NOMO-1 treated with DMSO at 0.1 percent for 48 hours (cell line): ENCODE data around the gene ZNF783.
"Not testable (repeated sequence)": the region's sequence is repeated elsewhere in the genome, so short reads cannot be mapped to it uniquely, and the experiment has no call there.

Source experiments
- DNase-seq: peaks from one replicate; lab custom pipeline; 2025; ENCODE audit not compliant: unreplicated experiment; lab: John Stamatoyannopoulos, UW

Gene ZNF783

DNA sequence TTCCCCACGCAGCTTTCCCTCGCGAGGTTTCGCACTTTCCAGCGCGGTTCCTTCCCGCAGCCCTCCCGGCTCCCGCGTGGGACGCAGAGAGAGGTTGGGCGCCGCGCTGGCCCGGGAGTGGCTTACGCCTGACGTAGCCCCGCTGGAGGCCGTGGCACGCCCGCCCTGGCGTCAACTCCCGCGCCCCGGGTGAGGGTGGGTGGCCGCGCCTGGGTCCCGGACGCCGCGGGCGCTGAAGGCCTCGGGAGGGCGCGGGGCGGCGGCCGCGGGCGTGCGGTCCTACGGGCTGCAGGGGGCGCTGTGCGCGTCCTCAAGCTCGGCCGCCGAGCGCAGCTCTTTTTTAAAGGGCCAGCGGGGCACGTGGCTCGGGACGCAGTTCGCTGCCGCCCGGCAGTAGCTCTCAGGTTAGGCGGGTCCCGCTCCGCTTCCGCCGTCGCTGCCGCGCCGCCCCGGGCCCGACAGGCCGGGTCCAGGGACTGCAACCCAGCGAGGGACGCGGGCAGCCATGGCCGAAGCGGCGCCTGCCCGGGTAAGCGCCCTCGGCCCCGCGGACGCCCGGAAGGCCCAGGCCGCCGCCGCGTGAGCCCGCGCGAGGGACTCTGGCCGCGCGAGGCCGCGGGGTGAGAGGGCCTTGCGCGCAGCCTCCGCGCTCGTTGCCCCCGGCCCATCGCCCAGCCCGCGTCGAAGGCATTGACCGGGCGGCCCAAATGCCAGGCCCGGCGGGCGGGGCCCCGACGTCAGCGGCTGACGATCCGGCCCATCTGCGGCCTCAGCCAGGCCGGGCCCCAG lies at the start of gene ZNF783:
Gene ZNF783 (plus strand): TSS at position 368 of the 789 bp plus-strand sequence. CDS start 138 bp downstream, at position 506.
- peak; percentile 77 for DNase-seq

DNA sequence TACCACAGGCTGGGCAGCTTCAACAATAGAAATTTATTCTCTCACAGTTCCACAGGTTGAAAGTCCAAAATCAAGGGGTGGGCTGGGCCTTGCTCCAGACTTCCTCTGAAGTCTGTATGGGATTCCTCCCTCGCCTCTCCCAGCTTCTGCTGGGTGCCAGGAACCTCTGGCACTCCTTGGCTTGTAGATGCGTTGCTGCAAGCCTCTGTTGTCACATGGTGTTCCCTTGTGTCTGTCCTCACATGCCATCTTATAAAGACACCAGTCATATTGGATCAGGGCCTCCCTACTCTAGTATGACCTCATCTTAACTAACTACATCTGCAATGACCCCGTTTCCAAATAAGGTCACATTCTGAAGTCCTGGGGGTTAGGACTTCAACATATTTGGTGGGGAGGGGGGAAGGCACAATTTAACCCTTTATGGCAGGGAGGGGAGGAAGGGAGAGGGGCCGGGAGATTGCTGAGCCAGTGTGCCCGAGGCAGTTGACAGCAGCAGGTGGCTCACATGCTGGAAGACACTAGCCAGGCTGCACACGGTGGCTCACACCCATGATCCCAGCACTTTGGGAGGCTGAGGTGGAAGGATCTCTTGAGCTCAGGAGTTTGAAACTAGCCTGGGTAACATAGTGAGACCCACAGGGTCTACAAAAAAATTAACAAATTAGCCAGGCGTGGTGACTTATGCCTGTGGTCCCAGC lies 47.8 kb upstream of the ZNF783 start:
- no peak for DNase-seq

DNA sequence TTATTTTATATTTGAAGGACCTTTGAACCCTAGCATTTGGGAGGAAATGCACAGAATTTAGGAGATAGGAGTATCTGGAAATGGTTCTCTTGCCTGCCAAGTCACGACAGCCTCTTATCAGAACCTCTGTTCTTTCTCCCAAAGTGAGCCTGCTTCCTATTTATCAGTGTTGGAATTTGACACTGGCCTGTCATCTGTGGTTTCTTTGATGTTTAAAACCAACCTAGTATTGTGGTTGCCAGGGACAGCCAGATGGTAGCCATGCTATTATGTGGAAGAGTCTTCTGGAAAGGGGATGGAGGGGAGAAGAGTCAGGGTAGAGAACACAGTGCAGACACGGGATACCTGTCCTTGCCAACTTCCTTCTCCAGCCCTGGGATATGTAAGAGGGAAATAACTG lies 45.6 kb upstream of the ZNF783 start:
- no peak for DNase-seq

DNA sequence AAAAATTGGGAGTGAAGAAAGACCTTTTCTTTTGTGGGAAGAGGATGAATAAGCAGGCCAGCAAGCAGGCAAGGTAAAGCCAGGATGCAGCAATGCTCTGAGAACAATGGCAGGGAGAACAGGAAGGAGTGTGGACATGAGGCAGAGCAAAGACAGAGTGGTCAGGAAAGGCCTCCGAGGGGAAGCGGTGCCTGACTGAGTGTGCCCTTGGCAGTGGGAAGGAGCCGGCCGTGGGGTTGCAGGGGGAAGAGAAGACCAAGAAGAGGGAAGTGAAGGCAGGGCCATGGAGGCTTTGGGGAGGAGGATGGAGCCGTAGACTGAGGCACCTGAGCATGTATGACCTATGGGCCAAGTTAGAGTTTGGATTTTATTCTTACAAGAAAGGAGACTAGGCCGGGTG lies 44.4 kb upstream of the ZNF783 start:
- no peak for DNase-seq

DNA sequence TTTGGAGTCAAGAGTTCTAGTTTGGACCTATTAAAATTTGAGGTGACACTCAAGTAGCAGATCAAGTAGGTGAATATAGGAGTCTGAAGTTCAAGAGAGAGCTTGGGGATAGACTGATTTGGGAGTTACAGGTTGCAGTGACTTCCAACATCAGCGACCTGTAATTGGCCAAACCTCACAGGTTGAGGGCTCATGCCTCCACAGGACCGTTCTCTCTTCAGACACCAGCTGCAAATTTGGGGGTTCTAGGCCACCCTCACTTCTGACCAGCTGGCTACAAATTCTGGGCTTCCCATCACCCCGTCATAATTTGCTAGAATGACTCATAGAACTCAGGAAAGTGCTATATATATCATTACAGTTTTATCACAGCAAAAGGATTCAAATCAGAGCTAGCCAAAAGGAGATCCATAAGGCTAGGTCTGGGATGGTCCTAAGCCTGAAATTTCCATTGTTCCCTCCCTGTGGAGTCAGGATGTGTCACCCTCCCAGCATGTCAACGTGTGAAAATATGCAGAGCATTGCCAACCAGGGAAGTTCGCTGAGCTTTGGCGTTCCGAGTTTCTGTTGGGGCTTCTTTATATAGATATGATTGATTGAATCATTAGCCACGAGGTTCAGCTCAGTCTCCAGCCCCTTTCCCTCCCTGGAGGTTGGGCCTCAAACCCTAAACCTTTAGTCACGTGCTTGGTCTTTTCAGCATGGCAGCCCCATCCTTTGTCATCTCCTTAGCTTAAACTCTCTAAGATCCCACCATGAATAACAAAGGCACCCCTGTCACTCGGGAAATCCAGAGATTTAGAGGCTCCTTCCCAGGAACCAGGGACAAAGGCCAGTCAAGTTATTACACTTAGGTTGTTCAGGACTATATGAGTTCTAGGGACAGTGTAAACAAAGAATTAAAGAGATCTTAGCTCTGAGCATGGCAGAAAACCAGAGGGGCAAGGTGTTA lies 43.3 kb upstream of the ZNF783 start:
- no peak for DNase-seq

DNA sequence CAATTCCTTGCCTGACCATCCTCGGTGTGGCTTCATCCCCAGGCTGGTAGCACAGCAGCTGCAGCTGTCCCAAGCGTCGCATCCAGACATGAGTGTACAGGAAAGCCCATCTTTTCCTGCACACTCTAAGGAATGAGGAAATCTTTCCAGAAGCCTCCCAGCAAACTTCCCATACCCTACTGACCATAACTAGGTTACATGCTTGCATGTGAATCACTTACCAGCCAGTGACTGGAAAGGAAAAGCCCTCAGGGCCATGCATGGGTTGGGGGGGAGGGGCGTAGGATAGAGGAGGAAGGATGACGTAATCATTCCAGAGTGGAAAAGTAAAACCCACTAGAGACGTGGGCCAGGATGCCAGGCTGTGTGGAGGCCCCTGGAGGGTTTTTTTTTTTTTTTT lies 41.5 kb upstream of the ZNF783 start:
- DNase-seq = no peak

DNA sequence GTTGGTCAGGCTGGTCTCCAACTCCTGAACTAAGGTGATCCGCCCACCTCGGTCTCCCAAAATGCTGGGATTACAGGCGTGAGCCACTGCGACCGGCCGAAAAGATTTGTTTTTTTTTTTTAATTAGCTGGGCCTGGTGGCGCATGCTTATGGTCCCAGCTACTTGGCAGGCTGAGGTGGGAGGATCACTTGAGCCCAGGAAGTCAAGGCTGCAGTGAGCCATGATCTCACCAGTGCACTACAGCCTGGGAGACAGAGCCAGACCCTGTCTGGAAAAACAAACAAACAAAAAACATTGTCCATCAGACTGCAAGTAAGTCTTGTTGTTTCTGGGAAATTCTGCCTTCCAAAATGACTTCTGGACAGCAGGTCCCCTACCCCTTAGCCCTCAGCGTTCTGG lies 38.8 kb upstream of the ZNF783 start:
- no peak for DNase-seq

DNA sequence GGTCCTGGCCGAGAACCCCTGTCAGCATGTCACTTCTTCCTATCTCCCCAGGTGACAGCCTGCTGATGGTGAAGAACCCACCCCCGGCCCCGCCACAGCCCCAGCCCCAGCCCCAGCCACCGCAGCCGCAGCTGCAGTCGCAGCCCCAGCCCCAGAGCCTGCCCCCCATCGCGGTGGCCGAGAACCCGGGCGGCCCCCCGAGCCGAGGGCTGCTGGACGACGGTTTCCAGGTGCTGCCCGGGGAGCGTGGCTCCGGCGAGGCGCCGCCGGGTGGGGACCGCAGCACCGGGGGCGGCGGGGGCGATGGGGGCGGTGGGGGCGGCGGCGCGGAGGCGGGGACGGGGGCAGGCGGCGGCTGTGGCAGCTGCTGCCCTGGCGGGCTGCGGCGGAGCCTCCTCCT lies 38.2 kb upstream of the ZNF783 start:
- DNase-seq = no peak

DNA sequence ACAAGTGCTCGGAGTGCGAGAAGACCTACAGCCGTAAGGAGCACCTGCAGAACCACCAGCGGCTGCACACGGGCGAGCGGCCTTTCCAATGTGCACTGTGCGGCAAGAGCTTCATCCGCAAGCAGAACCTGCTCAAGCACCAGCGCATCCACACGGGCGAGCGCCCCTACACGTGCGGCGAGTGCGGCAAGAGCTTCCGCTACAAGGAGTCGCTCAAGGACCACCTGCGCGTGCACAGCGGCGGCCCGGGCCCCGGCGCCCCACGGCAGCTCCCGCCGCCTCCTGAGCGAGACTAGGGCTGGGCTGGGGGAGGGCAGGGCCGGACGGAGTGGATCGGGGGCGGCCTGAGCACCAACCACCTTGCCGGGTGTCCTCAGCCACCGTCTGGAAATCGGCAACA lies 37.6 kb upstream of the ZNF783 start:
- DNase-seq = no peak

DNA sequence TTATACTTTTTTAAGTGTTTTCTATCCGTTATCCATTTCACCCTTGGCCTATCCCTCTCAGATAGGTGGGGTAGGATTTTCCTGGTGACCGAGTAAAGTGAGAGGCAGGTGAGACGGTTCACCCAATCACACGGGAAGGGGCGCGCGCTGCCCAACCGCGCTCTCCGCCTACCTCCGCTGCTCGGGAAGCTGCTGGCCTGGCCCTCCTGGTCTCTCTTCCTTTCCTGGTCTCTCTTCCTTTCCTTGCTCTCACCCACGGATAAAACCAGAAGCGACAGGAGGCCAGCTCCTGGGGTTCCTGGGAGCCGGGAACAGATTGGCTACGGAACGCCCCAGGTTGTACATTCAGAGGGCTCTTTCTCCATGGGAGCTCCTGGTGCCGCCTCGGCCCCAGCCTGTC lies 36.9 kb upstream of the ZNF783 start:
- no peak for DNase-seq

DNA sequence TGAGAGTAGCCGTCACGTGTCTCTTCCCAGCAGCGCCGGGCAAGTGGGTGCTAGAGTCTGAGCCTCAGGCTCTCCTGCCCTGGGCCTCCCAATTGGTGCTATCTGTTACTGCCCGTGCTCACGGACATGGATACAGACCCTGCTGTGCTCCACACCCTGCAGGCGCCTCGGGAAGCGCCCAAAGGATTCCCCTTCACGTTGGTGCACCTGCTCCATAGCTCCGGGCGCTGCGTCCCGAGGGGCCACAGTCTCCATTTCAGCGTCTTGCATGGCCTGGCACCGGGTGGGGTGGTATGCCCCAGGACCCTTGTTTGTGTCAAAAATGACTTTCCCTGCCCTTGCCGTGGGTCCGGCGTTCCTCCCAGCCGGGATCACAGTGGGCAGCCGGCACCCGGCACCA lies 36.3 kb upstream of the ZNF783 start:
- DNase-seq = no peak

DNA sequence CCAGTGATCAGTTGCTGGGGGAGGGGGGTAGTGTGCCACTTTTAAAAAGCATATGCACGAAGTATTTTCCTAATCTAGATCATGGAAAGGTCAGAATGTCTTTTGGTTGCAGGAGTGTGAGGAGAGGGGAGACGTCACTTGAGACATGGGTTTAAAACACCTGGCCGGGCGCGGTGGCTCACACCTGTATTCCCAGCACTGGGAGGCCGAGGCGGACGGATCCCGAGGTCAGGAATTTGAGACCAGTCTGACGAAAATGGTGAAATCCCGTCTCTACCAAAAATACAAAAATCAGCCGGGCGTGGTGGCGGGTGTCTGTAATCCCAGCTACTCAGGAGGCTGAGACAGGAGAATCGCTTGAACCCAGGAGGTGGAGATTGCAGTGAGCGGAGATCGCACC lies 35.6 kb upstream of the ZNF783 start:
- not testable (repeated sequence) for DNase-seq

DNA sequence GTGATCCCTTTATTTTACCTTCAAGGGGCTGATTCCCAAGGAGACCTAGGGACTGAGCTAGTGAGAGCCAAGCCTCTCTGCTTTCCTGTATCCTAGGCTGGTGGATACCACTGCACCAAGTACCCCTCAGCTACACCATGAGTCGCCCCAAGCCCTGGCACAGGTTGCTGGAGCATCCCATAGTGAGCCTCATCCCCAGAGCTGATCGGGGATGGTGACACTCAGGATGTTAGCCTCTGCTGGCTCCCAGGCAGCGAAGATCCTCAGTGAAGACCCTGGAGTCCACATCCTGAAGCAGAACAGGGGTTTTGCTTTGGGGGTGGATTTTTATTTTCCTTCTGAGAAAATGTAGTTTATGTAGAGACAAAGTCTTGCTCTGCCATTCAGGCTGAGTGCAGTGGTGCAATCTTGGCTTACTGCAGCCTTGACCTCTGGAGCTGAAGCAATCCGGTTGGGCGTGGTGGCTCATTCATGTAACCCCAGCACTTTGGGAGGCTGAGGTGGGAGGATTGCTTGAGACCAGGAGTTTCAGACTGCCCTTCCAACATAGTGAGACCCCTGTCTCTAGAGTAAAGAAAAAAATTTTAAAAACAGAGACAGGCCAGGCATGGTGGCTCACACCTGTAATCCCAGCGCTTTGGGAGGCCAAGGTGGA lies 35.0 kb upstream of the ZNF783 start:
- no peak for DNase-seq

DNA sequence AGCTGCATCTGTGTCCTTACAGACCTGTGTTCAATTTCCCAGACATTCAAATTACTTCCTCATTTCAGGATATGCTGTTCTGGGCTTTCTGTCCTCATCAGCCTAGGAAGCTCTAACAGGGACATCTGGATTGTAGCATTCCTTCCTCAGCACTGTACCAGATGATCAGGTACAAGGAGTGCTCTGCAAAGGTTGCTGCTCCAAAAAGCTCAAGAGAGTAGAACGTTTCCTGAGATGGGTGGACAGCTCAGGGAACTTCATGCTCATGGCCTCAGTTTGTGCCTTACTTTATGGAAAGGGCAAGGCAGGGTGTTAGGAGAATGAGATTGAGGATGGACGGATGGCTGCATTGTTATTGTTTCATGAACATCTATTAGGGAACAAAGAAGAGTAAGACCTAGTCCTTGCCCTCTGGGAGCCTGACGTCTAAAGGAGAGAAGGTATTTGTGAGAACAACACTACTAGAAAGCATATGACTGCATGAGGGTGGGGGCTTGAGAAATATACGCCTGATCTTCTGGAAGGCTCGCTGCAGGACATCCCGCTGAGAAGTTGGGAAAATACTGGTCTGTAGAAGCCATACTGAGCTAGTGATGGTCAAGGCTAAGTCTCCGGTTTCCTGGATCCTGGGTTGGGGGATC lies 33.0 kb upstream of the ZNF783 start:
- DNase-seq = no peak

DNA sequence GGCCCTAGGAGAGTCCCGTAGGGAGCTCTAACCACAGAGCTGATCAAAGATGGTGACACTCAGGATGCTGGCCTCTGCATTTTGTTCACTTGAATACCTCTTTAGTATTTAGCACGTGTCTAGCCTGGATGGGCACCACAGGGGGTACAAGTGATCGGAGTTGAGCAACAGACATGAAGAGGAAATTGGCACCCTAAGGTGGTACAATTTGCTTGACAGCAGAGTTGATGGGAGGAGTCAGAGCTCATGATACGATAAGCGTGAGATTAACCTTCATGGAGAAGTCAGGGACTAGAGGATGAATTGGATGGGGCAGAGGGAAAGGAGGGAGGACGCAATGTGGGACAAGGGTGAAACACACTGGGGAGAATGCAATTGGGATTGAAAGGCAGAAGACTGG lies 32.5 kb upstream of the ZNF783 start:
- no peak for DNase-seq

DNA sequence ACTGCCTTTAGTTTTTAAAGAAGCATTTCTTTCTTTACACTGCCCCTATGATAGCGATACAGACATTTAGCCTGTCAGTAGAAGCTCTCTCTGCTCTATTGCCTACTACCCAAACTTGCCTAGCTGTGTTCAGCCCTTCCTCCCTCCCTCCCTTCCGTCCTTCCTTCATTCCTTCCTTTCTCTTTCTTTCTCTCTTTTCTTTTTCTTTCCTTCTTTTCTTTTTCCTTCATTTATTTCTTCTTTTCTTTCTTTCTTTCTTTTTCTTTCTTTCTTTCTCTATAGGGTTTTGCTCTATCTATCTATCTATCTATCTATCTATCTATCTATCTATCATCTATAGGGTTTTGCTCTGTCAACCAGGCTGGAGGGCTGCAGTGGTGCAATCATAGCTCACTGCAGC lies 29.6 kb upstream of the ZNF783 start:
- DNase-seq = no peak

DNA sequence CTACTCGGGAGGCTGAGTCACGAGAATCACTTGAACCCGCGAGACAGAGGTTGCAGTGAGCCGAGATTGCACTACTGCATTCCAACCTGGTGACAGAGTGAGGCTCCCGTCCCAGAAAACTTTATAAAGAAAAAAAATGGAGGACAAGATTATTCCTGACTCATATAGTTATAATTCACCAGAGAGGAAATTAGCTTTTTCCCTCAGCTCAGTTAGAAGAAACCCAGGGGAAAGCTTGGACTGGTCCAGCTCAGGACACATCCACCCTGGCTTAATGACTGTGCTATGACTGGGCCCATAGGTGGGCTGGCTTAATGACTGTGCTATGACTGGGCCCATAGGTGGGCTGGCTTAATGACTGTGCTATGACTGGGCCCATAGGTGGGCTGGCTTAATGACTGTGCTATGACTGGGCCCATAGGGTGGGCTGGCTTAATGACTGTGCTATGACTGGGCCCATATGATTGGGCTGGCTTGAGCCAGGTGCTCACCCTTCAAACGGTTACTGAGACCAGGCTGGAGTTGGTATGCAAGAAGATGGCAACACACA lies 28.3 kb upstream of the ZNF783 start:
- DNase-seq = not testable (repeated sequence)

DNA sequence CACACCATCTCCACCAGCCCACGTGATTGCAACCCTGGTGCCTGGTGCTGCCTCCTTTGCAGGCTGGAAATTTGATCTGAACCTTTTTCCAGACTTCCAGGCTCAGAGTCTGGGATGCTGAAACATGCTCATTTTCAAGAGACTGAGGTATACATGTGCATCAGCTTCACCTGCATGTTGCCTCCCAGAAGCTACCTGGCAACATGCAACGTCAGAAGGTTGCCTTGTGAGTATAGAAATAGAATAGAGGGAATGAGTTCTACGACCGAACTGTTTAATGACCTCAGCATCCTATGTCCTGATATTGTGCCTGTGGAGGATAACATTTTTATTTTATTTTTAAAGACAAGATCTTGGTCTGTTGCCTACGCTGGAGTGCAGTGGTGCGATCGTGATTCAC lies 24.5 kb upstream of the ZNF783 start:
- DNase-seq = no peak

DNA sequence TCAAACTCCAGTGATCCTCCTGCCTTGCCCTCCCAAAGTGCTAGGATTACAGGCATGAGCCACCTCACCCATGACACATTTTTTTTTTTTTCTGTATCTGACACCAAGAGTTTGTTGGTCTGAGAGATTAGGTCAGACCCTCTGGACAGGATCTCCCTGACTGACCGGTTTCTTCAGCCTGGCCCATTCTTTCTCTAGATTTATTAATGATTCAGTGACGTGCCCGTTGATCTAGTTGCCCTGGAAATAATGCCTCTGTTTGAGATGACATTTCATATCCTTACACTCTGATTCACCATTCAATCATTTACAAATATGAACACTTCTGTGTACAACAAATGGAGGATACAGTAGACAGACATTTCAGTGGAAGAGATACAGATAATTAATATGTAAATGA lies 23.9 kb upstream of the ZNF783 start:
- DNase-seq = no peak
